ENCODE measurements around the gene OSBPL6. TPM values are rescaled to one million over a fixed set of nuclear protein-coding genes. Genes with fewer than 3 reads are reported as not detected.
A peak's percentile ranks its signal among the peaks of the same experiment; 100 is the strongest.

OSBPL6 gene
- polyA plus RNA-seq, 1 donor (not counting 4 experiments of a cell fraction or from before 2014, with no cell fraction given) = 11.6 TPM

- no peak overlapping the region for H2AFZ ChIP-seq (ENCODE audit: control insufficient read depth, low read length)
- H3K27ac ChIP-seq (ENCODE audit: control insufficient read depth, insufficient read depth, low read length) = no peak overlapping the region
- TF ChIP-seq, protein P1, sequence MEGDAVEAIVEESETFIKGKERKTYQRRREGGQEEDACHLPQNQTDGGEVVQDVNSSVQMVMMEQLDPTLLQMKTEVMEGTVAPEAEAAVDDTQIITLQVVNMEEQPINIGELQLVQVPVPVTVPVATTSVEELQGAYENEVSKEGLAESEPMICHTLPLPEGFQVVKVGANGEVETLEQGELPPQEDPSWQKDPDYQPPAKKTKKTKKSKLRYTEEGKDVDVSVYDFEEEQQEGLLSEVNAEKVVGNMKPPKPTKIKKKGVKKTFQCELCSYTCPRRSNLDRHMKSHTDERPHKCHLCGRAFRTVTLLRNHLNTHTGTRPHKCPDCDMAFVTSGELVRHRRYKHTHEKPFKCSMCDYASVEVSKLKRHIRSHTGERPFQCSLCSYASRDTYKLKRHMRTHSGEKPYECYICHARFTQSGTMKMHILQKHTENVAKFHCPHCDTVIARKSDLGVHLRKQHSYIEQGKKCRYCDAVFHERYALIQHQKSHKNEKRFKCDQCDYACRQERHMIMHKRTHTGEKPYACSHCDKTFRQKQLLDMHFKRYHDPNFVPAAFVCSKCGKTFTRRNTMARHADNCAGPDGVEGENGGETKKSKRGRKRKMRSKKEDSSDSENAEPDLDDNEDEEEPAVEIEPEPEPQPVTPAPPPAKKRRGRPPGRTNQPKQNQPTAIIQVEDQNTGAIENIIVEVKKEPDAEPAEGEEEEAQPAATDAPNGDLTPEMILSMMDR (optimal IDR thresholded peaks at IDR 0.05 in 1 of 3, IDR thresholded peaks at IDR 0.05 in 1 of 3, conservative IDR thresholded peaks at IDR 0.05 in 1 of 3; ENCODE audit: extremely low read depth in 1 of 3, insufficient read depth in 2 of 3, low read length in 3 of 3) = no peak
- no peak for TF ChIP-seq EZH2 (IDR thresholded peaks at IDR 0.05; ENCODE audit: low read length)
These were observed 62.8 kb downstream of the OSBPL6 start for GRCh38 chr2:178257127-178257526.

DNA sequence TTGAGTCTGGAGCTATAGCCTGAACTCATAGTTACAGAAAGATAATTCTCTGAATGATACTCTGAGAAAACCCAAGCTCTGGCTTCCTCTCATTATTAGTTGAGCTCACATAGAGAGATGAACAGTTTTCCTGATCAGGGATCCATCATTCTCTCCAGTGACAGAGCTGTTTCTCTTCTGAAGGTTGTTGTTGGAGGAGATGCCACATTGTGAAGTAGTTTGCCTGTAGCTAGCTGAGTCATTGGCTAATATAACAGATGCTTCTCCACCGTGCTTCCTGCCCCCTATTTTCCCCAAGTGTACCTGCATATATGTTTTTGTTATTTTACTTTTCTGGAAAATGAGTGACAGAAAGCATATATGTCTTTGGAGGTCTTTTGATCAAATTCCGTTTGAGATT lies 64.6 kb downstream of the OSBPL6 start:
- no peak overlapping the region for H3K4me2 ChIP-seq (ENCODE audit: control insufficient read depth, extremely low read depth, insufficient read depth, low read depth, low read length)
- H3K9me1 ChIP-seq (ENCODE audit: control insufficient read depth, extremely low read depth, insufficient read depth, low read length) = no peaks in the 10 kb centered on the region
- no peaks in the 10 kb centered on the region for H3K27me3 ChIP-seq (ENCODE audit: control insufficient read depth, extremely low read depth, insufficient read depth, low read length)
- H2AFZ ChIP-seq (ENCODE audit: control insufficient read depth, low read length) = no peak overlapping the region
- DNase-seq (ENCODE audit: low read depth, low spot score) = no peak
- H3K79me2 ChIP-seq (ENCODE audit: control insufficient read depth, insufficient read depth, low read length) = no peaks in the 10 kb centered on the region
- no peak overlapping the region for H3K9ac ChIP-seq (ENCODE audit: control insufficient read depth, extremely low read depth, insufficient read depth, low read length)
- dilution Hi-C loops (cut with MboI; ENCODE audit: extremely low pct_ligation_motif_present, low sequenced_read_pairs) = no loop called here
- peak; percentile 79 for FAIRE-seq
- H3K9me3 ChIP-seq (ENCODE audit: control insufficient read depth, low read depth, low read length) = no peaks in the 10 kb centered on the region
- TF ChIP-seq, protein P1 (optimal IDR thresholded peaks at IDR 0.05 in 1 of 3, IDR thresholded peaks at IDR 0.05 in 1 of 3, conservative IDR thresholded peaks at IDR 0.05 in 1 of 3; ENCODE audit: extremely low read depth in 1 of 3, insufficient read depth in 2 of 3, low read length in 3 of 3) = peak in 1 of 3 experiments; percentile 5
- TF ChIP-seq EZH2 (IDR thresholded peaks at IDR 0.05; ENCODE audit: low read length) = no peak
- H3K4me1 ChIP-seq (ENCODE audit: control insufficient read depth, extremely low read depth, insufficient read depth, low read length) = peaks cover 5% of the 10 kb centered on the region
- H3K36me3 ChIP-seq (ENCODE audit: control insufficient read depth in 2 of 2, extremely low read depth in 1 of 2, insufficient read depth in 2 of 2, low read length in 2 of 2) = no peaks in the 10 kb centered on the region
- no peaks in the 10 kb centered on the region for H4K20me1 ChIP-seq (ENCODE audit: control insufficient read depth, extremely low read depth, insufficient read depth, low read length)
- no peak overlapping the region for H3K4me3 ChIP-seq (ENCODE audit: control insufficient read depth in 2 of 3, extremely low read depth in 1 of 3, insufficient read depth in 2 of 3, low read depth in 1 of 3, low read length in 3 of 3)
- no peak overlapping the region for H3K27ac ChIP-seq (ENCODE audit: control insufficient read depth, insufficient read depth, low read length)

More at GRCh38 chr2:178257127-178257526, 62.8 kb downstream of the OSBPL6 start:
- no peak for FAIRE-seq
- H3K9me3 ChIP-seq (ENCODE audit: control insufficient read depth, low read depth, low read length) = no peaks in the 10 kb centered on the region
- H4K20me1 ChIP-seq (ENCODE audit: control insufficient read depth, extremely low read depth, insufficient read depth, low read length) = no peaks in the 10 kb centered on the region
- H3K4me3 ChIP-seq (ENCODE audit: control insufficient read depth in 2 of 3, extremely low read depth in 1 of 3, insufficient read depth in 2 of 3, low read depth in 1 of 3, low read length in 3 of 3) = no peak overlapping the region
- H3K9ac ChIP-seq (ENCODE audit: control insufficient read depth, extremely low read depth, insufficient read depth, low read length) = no peak overlapping the region
- no peak for DNase-seq (ENCODE audit: low read depth, low spot score)
- dilution Hi-C loops (cut with MboI; ENCODE audit: extremely low pct_ligation_motif_present, low sequenced_read_pairs) = no loop called here
- no peaks in the 10 kb centered on the region for H3K27me3 ChIP-seq (ENCODE audit: control insufficient read depth, extremely low read depth, insufficient read depth, low read length)
- no peaks in the 10 kb centered on the region for H3K9me1 ChIP-seq (ENCODE audit: control insufficient read depth, extremely low read depth, insufficient read depth, low read length)
- H3K4me1 ChIP-seq (ENCODE audit: control insufficient read depth, extremely low read depth, insufficient read depth, low read length) = peaks cover 5% of the 10 kb centered on the region
- no peaks in the 10 kb centered on the region for H3K36me3 ChIP-seq (ENCODE audit: control insufficient read depth in 2 of 2, extremely low read depth in 1 of 2, insufficient read depth in 2 of 2, low read length in 2 of 2)
- no peaks in the 10 kb centered on the region for H3K79me2 ChIP-seq (ENCODE audit: control insufficient read depth, insufficient read depth, low read length)
- H3K4me2 ChIP-seq (ENCODE audit: control insufficient read depth, extremely low read depth, insufficient read depth, low read depth, low read length) = no peak overlapping the region

Measured in keratinocyte (primary cell).